GM12878 (cell line): Measurements from ENCODE around the gene UBXN6. TPM values are rescaled to one million over a fixed set of nuclear protein-coding genes. Genes with fewer than 3 reads are reported as not detected.
A peak's percentile ranks its signal among the peaks of the same experiment; 100 is the strongest.

Source experiments
- BHLHE40 ChIP-seq, 2 experiments: fragments of 450-650 bp in 1 of 2; IDR thresholded peaks; 2 replicates each; pipeline ENCODE4 v1.6.1; 2011 to 2017; ENCODE audit warnings: low read depth in 2 of 2, borderline replicate concordance in 1 of 2, improper control_type of control experiment in 1 of 2, low read length in 1 of 2, mild to moderate bottlenecking in 1 of 2
- EP300 ChIP-seq, 2 experiments: fragments of 150-350 bp in 1 of 2; IDR thresholded peaks; 2 replicates each; pipeline ENCODE4 v1.6.1; 2011 to 2012; ENCODE audit warnings: low read depth in 2 of 2, low read length in 2 of 2, borderline replicate concordance in 1 of 2, improper control_type of control experiment in 1 of 2, inconsistent platforms in 1 of 2; ENCODE audit not compliant: control insufficient read depth in 1 of 2
- FOXM1 ChIP-seq: IDR thresholded peaks from 2 replicates; pipeline ENCODE4 v1.6.1; 2012; ENCODE audit warnings: low read depth, mild to moderate bottlenecking, inconsistent platforms, low read length, moderate library complexity
- HCFC1 ChIP-seq: fragments of 150-350 bp; IDR thresholded peaks from 2 replicates; pipeline ENCODE4 v1.6.1; 2014; ENCODE audit warnings: low read length
- HDAC6 ChIP-seq: fragments of 200-600 bp; sonication (generic); IDR thresholded peaks from one replicate; pipeline ENCODE4 v1.8.0; 2017; ENCODE audit warnings: antibody characterized with exemption; ENCODE audit not compliant: unreplicated experiment
- NFYA ChIP-seq: IDR thresholded peaks from 2 replicates; pipeline ENCODE4 v1.6.1; 2011; ENCODE audit warnings: low read depth, mild to moderate bottlenecking, low read length, improper control_type of control experiment, borderline replicate concordance
- POU2F2 ChIP-seq: IDR thresholded peaks from 3 replicates; pipeline ENCODE4 v1.6.1; 2011; ENCODE audit warnings: low read depth, mild to moderate bottlenecking, low read length, borderline replicate concordance
- RCOR1 ChIP-seq: conservative IDR thresholded peaks from 2 replicates; pipeline ENCODE4 v1.6.1; 2012; ENCODE audit warnings: low read depth, low read length, improper control_type of control experiment
- SMAD1 ChIP-seq: fragments of 450-650 bp; IDR thresholded peaks from 2 replicates; pipeline ENCODE4 v1.6.1; 2018; ENCODE audit warnings: mild to moderate bottlenecking, low read depth; ENCODE audit not compliant: partially characterized antibody
- SMC3 ChIP-seq: IDR thresholded peaks from 2 replicates; pipeline ENCODE4 v1.6.1; 2011; ENCODE audit warnings: low read length, improper control_type of control experiment, borderline replicate concordance
- SPI1 ChIP-seq: IDR thresholded peaks from 2 replicates; pipeline ENCODE4 v1.6.1; 2011; ENCODE audit warnings: low read depth, mild to moderate bottlenecking, low read length, moderate library complexity, borderline replicate concordance; ENCODE audit not compliant: insufficient read depth
- TCF3 ChIP-seq: IDR thresholded peaks from 2 replicates; pipeline ENCODE4 v1.6.1; 2012; ENCODE audit warnings: low read depth, mild to moderate bottlenecking, low read length, borderline replicate concordance; ENCODE audit not compliant: insufficient read depth
- YY1 ChIP-seq: IDR thresholded peaks from 2 replicates; pipeline ENCODE4 v1.6.1; 2011; ENCODE audit warnings: low read depth, mild to moderate bottlenecking, low read length
- ZBED1 ChIP-seq: IDR thresholded peaks from 2 replicates; pipeline ENCODE4 v1.6.1; 2016; ENCODE audit warnings: borderline replicate concordance
- ZBTB11 ChIP-seq: fragments of 450-650 bp; formaldehyde crosslinking; IDR thresholded peaks from 2 replicates; pipeline ENCODE4 v1.5.0; 2022; ENCODE audit warnings: mild to moderate bottlenecking, missing genetic modification characterization
- ZBTB4 ChIP-seq: fragments of 450-650 bp; formaldehyde crosslinking; IDR thresholded peaks from 2 replicates; pipeline ENCODE4 v1.4.0; 2022; ENCODE audit warnings: mild to moderate bottlenecking, moderate library complexity
- polyA plus RNA-seq, 11 experiments: library from polyadenylated mRNA; depleted of rRNA in 4 of 11; unstranded in 6 of 11; stranded (reverse) in 5 of 11; fragments of >200 nt; fragmentation: Nextera tagmentation in 4 of 11; fragmentation: Illumina TruSeq in 1 of 11; extraction: Ambion mirVana in 4 of 11; extraction: Trizol in 1 of 11; gene quantifications; 1 replicate in 1 of 11; 2 replicates in 10 of 11; pipeline versions ENCODE4 v1.2.1 to v1.2.3, GENCODE V29; 2011 to 2016; ENCODE audit warnings: inconsistent platforms in 2 of 11, missing spikeins in 2 of 11, low read depth in 1 of 11
- total RNA-seq, 4 experiments: library from RNA; depleted of rRNA in 3 of 4; stranded (reverse); fragments of >200 nt in 3 of 4; fragmentation: Illumina TruSeq in 1 of 4; extraction: Trizol in 1 of 4; gene quantifications; 2 replicates each; pipeline versions ENCODE4 v1.2.1 to v1.2.3, GENCODE V29; 2013 to 2021
- TF ChIP-seq, protein P1 (sequence below): IDR thresholded peaks from 2 replicates; pipeline ENCODE4 v1.6.1; 2012; ENCODE audit warnings: improper control_type of control experiment, low read depth, low read length; ENCODE audit not compliant: insufficient replicate concordance

The UBXN6 gene
- total and polyA plus RNA-seq, 10 of the 15 experiments (the other 5 are each of a cell fraction or from before 2014, with no cell fraction given) = 0.47 to 50.8 (median 13.0) TPM

DNA sequence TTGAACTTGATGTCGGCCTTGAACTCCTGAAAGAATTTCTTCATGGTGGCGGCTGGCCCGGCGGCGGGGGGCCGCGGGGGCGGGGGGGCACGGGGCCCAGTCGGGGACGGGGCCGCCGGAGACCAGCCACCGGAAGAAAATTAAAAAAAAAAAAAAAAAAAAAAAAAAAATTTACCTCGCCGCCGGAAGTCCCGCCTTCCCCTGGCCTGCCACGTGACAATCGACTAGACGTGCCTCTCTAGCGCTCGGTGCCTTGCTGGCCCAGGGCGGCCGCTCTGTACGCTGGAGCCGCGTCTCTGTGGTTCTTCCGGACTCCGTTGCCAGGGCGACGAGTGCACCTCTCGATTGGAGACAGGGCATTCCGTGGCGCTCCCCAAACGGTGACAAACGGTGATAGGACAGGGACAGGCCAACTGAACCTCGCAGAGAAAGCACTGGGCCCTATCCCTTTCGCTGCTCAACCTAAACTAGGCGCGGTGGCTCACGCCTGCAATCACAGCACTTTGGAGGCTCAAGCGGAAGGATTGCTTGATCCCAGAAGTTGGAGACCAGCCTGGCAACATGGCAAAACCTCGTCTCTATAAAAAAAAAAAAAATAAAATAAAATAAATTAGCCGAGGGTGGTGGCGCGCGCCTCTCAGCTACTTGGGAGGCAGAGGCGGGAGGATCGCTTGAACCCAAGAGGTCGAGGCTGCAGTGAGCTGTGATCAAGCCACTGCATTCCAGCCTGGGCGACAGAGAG lies at the start of gene UBXN6 (continued):
- TF ChIP-seq ZBTB11 (no peak), HDAC6 (no peak), RCOR1 (no peak), FOXM1 (no peak), TCF3 (no peak), BHLHE40 (IDR thresholded peaks at IDR 0.05; ENCODE audit: borderline replicate concordance in 1 of 2, low read depth in 2 of 2, low read length in 1 of 2) (peak; percentile 73 to 85; a peak in 3 of 4 replicates), YY1 (peak; percentile 81), EP300 (IDR thresholded peaks at IDR 0.05; ENCODE audit: borderline replicate concordance in 1 of 2, control insufficient read depth in 1 of 2, low read depth in 2 of 2, low read length in 2 of 2) (no peak), SPI1 (no peak), POU2F2 (peak; percentile 66; the same call in 2 of the 3 replicates), ZBTB4 (no peak), NFYA (no peak), HCFC1 (peak; percentile 81), SMAD1 (no peak), SMC3 (no peak), ZBED1 (no peak)
- TF ChIP-seq, protein P1, sequence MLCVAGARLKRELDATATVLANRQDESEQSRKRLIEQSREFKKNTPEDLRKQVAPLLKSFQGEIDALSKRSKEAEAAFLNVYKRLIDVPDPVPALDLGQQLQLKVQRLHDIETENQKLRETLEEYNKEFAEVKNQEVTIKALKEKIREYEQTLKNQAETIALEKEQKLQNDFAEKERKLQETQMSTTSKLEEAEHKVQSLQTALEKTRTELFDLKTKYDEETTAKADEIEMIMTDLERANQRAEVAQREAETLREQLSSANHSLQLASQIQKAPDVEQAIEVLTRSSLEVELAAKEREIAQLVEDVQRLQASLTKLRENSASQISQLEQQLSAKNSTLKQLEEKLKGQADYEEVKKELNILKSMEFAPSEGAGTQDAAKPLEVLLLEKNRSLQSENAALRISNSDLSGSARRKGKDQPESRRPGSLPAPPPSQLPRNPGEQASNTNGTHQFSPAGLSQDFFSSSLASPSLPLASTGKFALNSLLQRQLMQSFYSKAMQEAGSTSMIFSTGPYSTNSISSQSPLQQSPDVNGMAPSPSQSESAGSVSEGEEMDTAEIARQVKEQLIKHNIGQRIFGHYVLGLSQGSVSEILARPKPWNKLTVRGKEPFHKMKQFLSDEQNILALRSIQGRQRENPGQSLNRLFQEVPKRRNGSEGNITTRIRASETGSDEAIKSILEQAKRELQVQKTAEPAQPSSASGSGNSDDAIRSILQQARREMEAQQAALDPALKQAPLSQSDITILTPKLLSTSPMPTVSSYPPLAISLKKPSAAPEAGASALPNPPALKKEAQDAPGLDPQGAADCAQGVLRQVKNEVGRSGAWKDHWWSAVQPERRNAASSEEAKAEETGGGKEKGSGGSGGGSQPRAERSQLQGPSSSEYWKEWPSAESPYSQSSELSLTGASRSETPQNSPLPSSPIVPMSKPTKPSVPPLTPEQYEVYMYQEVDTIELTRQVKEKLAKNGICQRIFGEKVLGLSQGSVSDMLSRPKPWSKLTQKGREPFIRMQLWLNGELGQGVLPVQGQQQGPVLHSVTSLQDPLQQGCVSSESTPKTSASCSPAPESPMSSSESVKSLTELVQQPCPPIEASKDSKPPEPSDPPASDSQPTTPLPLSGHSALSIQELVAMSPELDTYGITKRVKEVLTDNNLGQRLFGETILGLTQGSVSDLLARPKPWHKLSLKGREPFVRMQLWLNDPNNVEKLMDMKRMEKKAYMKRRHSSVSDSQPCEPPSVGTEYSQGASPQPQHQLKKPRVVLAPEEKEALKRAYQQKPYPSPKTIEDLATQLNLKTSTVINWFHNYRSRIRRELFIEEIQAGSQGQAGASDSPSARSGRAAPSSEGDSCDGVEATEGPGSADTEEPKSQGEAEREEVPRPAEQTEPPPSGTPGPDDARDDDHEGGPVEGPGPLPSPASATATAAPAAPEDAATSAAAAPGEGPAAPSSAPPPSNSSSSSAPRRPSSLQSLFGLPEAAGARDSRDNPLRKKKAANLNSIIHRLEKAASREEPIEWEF = no peak
